GM19193 (cell line): ENCODE measurements around the gene SMARCAL1.

ENCODE experiments used
- POLR2A ChIP-seq: IDR thresholded peaks from 4 replicates; pipeline ENCODE4 v1.6.1; 2011; ENCODE audit not compliant: insufficient read depth, insufficient read length; ENCODE audit errors: extremely low read depth

The SMARCAL1 gene

DNA sequence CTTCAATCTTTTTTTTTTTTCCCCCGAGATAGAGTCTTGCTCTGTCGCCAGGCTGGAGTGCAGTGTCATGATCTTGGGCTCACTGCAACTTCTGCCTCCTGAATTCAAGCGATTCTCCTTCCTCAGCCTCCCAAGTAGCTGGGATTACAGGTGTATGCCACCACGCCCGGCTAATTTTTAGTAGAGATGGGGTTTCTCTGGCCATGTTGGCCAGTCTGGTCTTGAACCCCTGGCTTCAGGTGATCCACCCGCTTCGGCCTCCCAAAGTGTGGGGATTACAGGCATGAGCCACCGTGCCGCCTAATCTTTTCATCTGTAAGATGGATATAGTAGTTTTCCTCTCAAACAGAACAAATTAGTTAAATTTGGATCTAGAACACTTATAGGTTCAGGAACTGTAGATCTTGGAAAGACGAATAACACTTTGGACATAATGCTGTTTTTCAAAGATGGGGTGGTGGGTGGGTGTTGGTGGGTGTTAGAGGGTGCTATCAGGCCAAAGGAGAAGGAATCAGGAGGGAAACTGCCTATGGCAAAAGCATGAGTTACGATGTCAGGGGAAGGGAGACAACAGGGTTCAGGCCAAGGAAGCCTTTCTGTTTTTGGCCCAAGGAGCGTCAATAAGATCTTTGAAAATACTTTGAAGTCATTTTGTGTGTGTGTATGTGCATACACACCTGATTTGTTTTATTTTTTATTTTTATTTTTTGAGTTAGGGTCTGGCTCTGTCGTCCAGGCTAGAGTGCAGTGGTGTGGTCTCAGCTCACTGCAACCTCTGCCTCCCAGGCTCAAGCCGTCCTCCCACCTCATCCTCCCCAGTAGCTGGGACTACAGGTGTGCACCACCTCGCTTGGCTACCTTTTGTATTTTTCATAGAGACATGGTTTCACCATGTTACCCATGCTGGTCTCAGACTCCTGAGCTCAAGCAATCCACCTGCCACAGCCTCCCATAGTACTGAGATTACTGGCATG is 93.1 kb downstream of the SMARCAL1 start:
- TF ChIP-seq POLR2A, result no peak

DNA sequence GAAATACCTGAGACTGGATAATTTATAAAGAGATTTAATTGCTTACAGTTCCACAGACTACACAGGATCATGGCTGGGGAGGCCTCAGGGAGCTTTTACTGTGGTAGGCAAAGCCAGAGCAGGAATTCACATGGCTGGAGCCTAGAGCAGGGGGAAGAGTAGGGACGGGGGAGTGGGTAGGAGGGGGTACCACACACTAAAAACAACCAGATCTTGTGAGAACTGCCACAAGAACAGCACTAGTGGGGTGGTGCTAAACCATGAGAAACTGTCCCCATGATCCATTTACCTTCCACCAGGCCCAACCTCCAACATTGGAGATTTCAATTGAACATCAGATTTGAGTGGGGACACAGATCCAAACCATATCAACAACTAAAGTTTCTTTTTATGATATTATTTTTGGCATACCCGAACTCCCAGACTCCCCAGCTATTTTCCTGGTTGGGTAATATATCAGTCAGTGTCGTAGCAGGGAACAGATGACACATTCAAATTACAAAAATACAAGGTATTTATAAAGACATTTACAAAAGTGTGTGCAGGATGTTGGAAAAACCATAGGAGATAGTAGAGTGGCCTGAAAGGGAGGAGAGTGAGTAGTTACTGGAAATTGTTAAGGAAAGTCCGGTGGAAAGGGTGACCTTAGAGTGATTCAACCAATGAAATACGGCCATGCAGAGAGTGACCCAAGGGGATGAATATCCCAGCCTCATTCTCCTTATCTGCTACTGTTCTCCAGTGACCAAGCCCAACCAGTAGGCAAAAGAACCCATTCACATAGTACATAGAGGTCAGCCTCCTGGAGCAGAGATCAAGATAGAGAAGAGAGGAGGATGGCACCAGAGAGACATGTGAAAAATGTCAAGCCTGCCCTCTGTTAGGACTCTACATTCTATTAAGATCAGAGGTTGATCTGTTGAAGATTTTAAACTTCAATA is 95.2 kb downstream of the SMARCAL1 start:
- no peak for TF ChIP-seq POLR2A

DNA sequence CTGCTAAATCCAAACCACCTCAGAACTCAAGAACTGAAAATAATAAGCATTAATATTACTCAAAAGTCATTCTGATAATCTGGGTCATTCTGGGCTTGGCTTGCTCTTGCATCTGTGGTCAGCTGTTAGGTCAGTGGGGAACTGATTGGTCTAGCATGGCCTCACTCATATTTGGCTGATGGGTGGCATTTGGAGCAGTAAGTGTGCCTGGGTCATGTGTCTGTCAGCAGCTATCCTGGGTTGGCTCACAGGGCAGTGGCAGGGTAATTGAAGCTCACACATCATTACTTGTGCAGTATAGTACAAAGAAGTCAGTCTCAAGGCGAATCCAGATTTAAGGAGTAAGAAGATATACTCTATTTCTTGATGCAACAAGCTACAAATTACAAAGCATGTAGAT is 95.9 kb downstream of the SMARCAL1 start:
- no peak for TF ChIP-seq POLR2A

DNA sequence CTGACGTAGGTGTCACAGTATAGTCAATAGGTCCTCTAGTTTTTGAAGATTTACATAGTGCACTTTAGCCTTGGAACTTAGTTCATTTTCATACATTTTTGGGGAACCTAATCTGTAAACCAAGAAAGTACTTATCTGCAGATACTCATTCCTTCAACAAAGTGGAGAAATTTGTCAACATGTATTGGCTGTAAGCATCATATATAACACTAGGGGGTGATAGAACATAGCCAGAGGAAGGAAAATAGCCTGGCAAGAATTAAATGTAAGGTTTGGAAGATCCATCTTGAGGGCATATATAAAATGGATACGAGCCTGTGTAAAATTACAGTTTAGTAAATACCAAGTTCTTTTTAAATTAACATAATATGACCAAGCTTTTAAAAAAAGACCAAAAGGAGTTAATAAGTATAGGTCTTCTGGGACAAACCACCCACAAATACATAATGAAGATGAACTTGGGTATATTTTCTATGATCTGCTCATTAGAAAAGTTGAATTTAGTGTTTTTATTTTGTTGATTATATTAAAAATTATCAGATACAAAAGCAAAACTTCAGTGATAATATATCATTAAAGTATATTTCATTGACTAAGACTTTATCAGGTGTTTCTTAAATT is 104.6 kb downstream of the SMARCAL1 start:
- TF ChIP-seq POLR2A, result no peak

DNA sequence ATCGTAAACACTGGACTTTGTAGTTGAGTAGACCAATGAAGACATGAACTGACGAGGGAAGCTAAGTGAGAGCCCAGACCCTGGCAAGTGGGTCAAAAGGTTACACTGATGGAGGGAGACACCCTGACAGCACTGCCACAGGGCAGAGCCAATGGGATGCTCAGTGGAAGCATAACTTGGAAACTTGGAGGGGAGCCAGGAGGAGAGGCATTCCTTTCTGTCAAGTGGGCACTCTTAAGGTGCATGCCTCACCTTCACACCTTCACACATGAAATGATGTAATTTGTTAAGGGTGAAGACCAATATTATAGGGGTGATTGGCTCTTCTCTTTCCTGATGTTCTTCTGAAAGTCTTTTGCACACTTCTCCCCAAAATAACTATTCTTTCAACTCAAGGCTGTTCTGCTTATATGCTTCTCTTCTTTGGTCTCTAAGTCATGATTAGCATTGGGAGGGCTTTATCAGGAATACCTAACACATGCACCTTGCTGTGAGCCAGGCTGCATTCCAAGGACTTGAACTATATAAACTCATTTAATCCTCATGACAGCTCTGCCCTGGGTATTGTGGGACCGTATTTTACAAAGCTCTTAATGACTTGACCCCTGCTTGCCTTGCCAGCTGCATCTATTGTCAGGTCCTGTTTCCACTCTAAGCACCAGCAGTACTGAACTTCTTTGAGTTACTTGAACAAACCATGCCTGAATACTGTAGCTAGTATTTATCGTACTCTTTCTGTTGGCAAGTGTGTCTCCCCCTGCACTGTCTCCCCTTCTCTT is 105.4 kb downstream of the SMARCAL1 start:
- TF ChIP-seq POLR2A, result no peak

DNA sequence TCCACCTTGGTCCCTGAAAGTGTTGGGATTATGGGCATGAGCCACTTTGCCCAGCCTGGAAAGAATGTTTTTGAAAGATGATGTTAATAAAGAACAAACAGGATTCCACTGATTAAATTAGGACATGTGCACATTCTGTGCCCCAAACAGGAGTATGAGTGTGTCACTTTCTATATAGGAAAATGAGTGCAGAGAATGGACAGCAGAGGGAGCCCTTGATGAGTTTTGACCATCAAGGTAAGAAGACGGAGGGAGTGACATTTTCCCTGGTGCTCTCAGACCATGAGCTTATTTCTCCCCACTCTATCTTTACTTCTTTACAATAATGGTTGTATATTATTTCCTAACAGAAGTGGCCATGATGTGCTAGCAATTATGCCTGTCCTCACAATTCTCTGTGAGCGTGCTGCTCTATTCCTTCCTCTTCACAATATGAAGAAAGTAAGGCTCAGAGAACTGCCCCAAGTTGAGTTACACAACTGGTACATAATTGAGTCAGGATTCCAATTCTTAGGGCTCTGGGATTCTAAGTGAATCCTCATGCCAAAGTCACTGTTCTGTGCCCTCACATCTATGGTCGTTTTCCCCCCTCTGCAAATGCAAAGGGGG is 107.0 kb downstream of the SMARCAL1 start:
- no peak for TF ChIP-seq POLR2A

DNA sequence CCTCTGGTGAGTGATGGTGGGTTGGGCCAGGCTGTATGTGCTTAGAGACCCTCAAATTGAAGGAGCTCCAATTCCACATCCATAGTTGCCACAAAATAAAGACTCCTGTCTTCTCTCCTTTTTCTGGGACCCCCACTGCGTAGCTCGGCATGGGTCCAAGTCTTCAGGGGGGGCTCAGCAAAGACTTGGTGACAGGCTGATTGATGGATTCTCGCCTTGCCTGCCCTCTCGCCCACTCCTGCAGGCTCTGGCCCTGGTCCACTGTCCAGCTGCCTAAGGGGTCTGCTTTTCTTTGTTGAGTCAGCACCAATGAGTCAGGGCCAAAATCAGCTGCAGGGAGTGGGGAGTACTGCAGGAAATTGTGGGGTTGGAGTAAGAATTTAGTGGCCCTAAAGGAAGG is 107.8 kb downstream of the SMARCAL1 start:
- TF ChIP-seq POLR2A, result no peak

DNA sequence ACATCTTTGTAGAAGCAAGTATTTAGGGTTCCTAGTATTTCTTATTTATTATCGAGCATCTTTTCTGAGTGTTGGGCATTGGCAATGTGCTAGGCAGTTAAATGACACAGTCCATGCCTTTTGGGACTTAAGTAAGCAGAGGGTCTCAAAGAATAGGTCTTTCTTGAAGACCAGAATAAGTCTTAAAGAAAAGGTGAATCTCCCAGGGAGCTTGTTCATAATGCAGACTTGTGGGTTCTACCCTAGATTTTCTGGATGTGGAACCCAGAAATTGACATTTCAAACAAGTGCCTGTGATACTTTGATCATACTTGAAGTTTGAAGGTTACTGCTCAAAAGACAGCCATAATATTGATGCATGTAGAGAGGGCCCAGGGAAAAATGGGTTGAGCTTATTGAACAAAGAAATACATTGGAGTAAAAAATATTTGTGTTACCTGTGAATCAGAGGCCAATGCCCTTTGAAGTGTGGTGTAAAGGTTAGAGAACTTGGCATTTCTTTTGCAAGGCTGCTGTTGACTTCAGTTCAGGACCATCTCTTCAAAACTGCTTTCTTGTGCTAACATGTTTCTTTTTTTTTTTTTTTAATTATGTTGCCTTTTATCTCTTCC is 110.7 kb downstream of the SMARCAL1 start:
- TF ChIP-seq POLR2A, result no peak

DNA sequence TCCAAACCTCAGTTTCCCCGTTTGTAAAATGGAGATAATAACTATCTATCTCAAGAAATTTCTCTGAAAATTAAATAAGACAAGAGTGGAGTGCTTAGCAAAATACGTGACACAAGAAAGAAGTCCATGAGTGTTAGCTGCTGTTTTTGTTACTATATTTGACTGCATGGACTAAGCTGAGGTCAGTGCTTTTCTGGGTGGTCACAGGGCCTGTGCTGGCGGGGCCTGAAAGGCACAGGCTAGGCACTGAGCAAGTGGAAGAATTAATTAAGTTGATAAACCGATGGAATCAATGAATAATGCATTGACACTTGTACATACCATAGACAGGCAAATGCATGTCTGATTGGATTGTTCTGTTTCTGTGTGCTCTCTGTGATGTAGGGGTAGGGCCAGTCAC is 113.7 kb downstream of the SMARCAL1 start:
- TF ChIP-seq POLR2A, result no peak

DNA sequence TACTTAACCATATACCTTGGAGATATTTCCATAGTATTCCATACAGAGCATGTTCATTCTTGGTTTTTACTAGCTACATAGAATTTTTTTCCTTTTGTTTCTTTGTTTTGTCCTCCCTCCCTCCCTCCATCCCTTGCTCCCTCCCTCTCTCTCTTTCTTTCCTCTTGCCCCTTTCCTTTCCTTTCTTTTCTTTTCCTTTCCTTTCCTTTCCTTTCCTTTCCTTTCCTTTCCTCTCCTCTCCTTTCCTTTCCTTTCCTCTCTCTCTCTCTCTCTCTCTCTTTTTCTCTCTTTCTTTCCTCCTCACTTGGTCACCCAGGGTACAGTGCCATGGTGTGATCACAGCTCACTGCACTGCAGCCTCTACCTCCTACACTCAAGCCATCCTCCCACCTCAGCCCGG is 114.7 kb downstream of the SMARCAL1 start:
- TF ChIP-seq POLR2A, result no peak

DNA sequence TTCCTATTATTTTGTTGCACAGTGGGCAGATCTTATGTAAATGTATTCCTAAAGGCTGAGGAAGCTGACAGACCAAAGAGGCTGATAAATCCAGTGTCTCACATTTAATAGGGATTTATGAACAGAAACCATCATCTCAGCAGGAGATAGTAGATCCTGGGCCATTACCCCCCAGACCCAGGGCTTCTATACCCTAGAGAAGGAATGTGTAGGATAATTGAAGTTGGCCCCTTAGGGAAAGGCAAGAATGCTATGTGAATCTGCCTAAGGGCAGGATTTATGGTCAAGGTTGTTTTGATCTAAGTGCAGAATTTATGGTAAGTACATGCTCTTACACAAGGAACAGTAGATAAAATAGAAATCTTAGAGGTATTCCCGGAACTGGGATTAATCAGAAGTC is 115.3 kb downstream of the SMARCAL1 start:
- no peak for TF ChIP-seq POLR2A

DNA sequence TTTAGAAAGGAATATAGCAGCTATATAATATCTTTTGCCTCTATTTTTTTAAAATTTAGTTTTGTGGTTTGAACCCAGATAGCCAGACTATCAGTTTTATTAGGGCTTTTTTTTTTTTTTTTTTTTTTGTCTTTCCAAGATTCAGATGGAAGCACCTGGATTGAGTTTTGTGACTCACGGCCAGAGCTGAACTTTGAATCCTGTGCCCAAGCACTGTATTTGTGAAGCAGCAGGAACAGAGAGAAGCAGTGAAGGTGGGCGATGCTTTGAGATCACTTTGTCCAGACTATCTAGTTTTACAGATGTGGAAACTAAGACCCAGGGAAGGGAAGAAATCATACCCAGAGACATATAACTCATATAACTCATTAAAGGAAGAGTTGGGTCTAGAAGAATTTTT is 120.3 kb downstream of the SMARCAL1 start:
- no peak for TF ChIP-seq POLR2A
